A549 (cell line): ENCODE data around the gene MBTPS2. TPM values are rescaled to one million over a fixed set of nuclear protein-coding genes. Genes with fewer than 3 reads are reported as not detected.

Source experiments
- CHD2 ChIP-seq: fragments of 150-350 bp; IDR thresholded peaks from 2 replicates; pipeline ENCODE4 v1.6.1; 2014; ENCODE audit warnings: low read length; ENCODE audit not compliant: partially characterized antibody
- FOXS1 ChIP-seq: fragments of 250-450 bp; sonication (Bioruptor Pico); IDR thresholded peaks from 2 replicates; pipeline ENCODE4 v1.5.0; 2020; ENCODE audit warnings: mild to moderate bottlenecking, moderate library complexity
- HMGXB4 ChIP-seq: fragments of 250-450 bp; sonication (Bioruptor Pico); IDR thresholded peaks from 2 replicates; pipeline ENCODE4 v1.5.0; 2021; ENCODE audit warnings: mild to moderate bottlenecking, moderate library complexity, borderline replicate concordance
- HOXA7 ChIP-seq: fragments of 250-450 bp; sonication (Bioruptor Pico); IDR thresholded peaks from 2 replicates; pipeline ENCODE4 v1.5.0; 2020; ENCODE audit warnings: mild to moderate bottlenecking, moderate library complexity
- HOXB13 ChIP-seq: fragments of 250-450 bp; sonication (Bioruptor Pico); IDR thresholded peaks from 2 replicates; pipeline ENCODE4 v1.5.0; 2020; ENCODE audit warnings: low read depth, mild to moderate bottlenecking, moderate library complexity
- KDM1A ChIP-seq: fragments of 200-600 bp; sonication (generic); IDR thresholded peaks from 2 replicates; pipeline ENCODE4 v1.6.1; 2016; ENCODE audit warnings: low read depth, mild to moderate bottlenecking
- MAX ChIP-seq: IDR thresholded peaks from 2 replicates; pipeline ENCODE4 v1.6.1; 2012
- NFE2L2 ChIP-seq: fragments of 150-350 bp; conservative IDR thresholded peaks from 2 replicates; pipeline ENCODE4 v1.6.1; 2014; ENCODE audit warnings: low read length
- NPAS2 ChIP-seq: fragments of 250-450 bp; sonication (Bioruptor Pico); IDR thresholded peaks from 2 replicates; pipeline ENCODE4 v1.8.0; 2022; ENCODE audit warnings: mild to moderate bottlenecking, moderate library complexity, borderline replicate concordance
- NR3C1 ChIP-seq: fragments of >200 bp; sonication (Bioruptor Twin); formaldehyde crosslinking; IDR thresholded peaks from 3 replicates; pipeline ENCODE4 v1.6.1; 2017
- PBX3 ChIP-seq: IDR thresholded peaks from 2 replicates; pipeline ENCODE4 v1.6.1; 2012
- RARB ChIP-seq: fragments of 250-450 bp; sonication (Bioruptor Pico); IDR thresholded peaks from 2 replicates; pipeline ENCODE4 v1.8.0; 2021; ENCODE audit warnings: mild to moderate bottlenecking, moderate library complexity
- SMC3 ChIP-seq: fragments of >200 bp; sonication (Bioruptor Twin); formaldehyde crosslinking; IDR thresholded peaks from 3 replicates; pipeline ENCODE4 v1.6.1; 2018; ENCODE audit warnings: inconsistent platforms
- TP53 ChIP-seq: fragments of 250-450 bp; sonication (Bioruptor Pico); IDR thresholded peaks from 2 replicates; pipeline ENCODE4 v1.5.0; 2021; ENCODE audit warnings: mild to moderate bottlenecking, moderate library complexity
- USF2 ChIP-seq: fragments of 450-650 bp; IDR thresholded peaks from 2 replicates; pipeline ENCODE4 v1.6.1; 2014; ENCODE audit warnings: antibody characterized with exemption
- ZSCAN20 ChIP-seq: fragments of 250-450 bp; sonication (Bioruptor Pico); IDR thresholded peaks from 2 replicates; pipeline ENCODE4 v1.8.0; 2022; ENCODE audit warnings: mild to moderate bottlenecking, moderate library complexity
- polyA plus RNA-seq, 4 experiments: library from polyadenylated mRNA; depleted of rRNA in 3 of 4; stranded (reverse); fragments of >200 nt; fragmentation: RNase III in 1 of 4; extraction: RNeasy Plus Mini Kit Qiagen cat#74134 plus additional on column Dnase treatment in 1 of 4; gene quantifications; 2 replicates in 3 of 4; 3 replicates in 1 of 4; pipeline ENCODE4 v1.2.3, GENCODE V29; 2011 to 2017
- TF ChIP-seq, protein P1 (sequence below): fragments of >200 bp; sonication (Bioruptor Twin); formaldehyde crosslinking; IDR thresholded peaks from 3 replicates; pipeline ENCODE4 v1.5.1; 2016
- TF ChIP-seq, protein P2 (sequence below): fragments of 200-600 bp; sonication (generic); IDR thresholded peaks from 2 replicates; pipeline ENCODE4 v1.6.1; 2016; ENCODE audit warnings: antibody characterized with exemption, mild to moderate bottlenecking, moderate library complexity

MBTPS2 gene
- polyA plus RNA-seq, 2 of the 4 experiments (the other 2 are of a cell fraction): 24.7 to 65.6 TPM

- no peak for TF ChIP-seq USF2
- TF ChIP-seq MAX: peak; percentile 80; the same call in 1 of the 2 replicates
- TF ChIP-seq KDM1A: no peak
- TF ChIP-seq HMGXB4 (CRISPR knock-in tag): peak; percentile 57; the same call in 1 of the 2 replicates
- TF ChIP-seq PBX3: peak; percentile 58; the same call in 1 of the 2 replicates
- TF ChIP-seq CHD2: no peak
- TF ChIP-seq NFE2L2: no peak
- no peak for TF ChIP-seq NR3C1
- no peak for TF ChIP-seq RARB (CRISPR knock-in tag)
- TF ChIP-seq HOXA7 (CRISPR knock-in tag): no peak
- no peak for TF ChIP-seq FOXS1 (CRISPR knock-in tag)
- no peak for TF ChIP-seq TP53 (CRISPR knock-in tag)
- TF ChIP-seq, protein P1, sequence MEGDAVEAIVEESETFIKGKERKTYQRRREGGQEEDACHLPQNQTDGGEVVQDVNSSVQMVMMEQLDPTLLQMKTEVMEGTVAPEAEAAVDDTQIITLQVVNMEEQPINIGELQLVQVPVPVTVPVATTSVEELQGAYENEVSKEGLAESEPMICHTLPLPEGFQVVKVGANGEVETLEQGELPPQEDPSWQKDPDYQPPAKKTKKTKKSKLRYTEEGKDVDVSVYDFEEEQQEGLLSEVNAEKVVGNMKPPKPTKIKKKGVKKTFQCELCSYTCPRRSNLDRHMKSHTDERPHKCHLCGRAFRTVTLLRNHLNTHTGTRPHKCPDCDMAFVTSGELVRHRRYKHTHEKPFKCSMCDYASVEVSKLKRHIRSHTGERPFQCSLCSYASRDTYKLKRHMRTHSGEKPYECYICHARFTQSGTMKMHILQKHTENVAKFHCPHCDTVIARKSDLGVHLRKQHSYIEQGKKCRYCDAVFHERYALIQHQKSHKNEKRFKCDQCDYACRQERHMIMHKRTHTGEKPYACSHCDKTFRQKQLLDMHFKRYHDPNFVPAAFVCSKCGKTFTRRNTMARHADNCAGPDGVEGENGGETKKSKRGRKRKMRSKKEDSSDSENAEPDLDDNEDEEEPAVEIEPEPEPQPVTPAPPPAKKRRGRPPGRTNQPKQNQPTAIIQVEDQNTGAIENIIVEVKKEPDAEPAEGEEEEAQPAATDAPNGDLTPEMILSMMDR: no peak; the same call in 2 of the 3 replicates
- TF ChIP-seq, protein P2, sequence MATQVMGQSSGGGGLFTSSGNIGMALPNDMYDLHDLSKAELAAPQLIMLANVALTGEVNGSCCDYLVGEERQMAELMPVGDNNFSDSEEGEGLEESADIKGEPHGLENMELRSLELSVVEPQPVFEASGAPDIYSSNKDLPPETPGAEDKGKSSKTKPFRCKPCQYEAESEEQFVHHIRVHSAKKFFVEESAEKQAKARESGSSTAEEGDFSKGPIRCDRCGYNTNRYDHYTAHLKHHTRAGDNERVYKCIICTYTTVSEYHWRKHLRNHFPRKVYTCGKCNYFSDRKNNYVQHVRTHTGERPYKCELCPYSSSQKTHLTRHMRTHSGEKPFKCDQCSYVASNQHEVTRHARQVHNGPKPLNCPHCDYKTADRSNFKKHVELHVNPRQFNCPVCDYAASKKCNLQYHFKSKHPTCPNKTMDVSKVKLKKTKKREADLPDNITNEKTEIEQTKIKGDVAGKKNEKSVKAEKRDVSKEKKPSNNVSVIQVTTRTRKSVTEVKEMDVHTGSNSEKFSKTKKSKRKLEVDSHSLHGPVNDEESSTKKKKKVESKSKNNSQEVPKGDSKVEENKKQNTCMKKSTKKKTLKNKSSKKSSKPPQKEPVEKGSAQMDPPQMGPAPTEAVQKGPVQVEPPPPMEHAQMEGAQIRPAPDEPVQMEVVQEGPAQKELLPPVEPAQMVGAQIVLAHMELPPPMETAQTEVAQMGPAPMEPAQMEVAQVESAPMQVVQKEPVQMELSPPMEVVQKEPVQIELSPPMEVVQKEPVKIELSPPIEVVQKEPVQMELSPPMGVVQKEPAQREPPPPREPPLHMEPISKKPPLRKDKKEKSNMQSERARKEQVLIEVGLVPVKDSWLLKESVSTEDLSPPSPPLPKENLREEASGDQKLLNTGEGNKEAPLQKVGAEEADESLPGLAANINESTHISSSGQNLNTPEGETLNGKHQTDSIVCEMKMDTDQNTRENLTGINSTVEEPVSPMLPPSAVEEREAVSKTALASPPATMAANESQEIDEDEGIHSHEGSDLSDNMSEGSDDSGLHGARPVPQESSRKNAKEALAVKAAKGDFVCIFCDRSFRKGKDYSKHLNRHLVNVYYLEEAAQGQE: no peak
- TF ChIP-seq NPAS2: no peak
- no peak for TF ChIP-seq ZSCAN20 (CRISPR knock-in tag)
- TF ChIP-seq SMC3: peak; percentile 42; the same call in 2 of the 3 replicates
- TF ChIP-seq HOXB13 (CRISPR knock-in tag): no peak
Measured at GRCh38 chrX:21839334-21840192, at the start of gene MBTPS2 (continued).
